ENCODE data around the gene MAP3K9. TPM values are rescaled to one million over a fixed set of nuclear protein-coding genes. Genes with fewer than 3 reads are reported as not detected.
"Not testable (repeated sequence)": the region's sequence is repeated elsewhere in the genome, so short reads cannot be mapped to it uniquely, and the experiment has no call there.

The MAP3K9 gene
- total and polyA plus RNA-seq, 5 donors = 1.4 to 2.5 (median 1.9) TPM

- H3K27ac ChIP-seq (ENCODE audit: low read length) = no peak overlapping the region
- no peaks in the 10 kb centered on the region for H3K27me3 ChIP-seq (ENCODE audit: control insufficient read depth, insufficient read depth)
- 77% methylated on average over 15 of the region's 15 CpGs for WGBS
- H3K4me3 ChIP-seq (ENCODE audit: low read length) = no peak overlapping the region
- intact Hi-C loops (cut with DNase I) = loop anchor here in 1 of 4 donors (10.0 kb wide), 1 partner anchor 64 kb away; the partner anchor contains the start of gene TTC9
- H3K4me1 ChIP-seq (ENCODE audit: control insufficient read depth, insufficient read depth, low read length) = no peaks in the 10 kb centered on the region
- ATAC-seq (no peak), DNase-seq (no peak)
- H3K9me3 ChIP-seq (ENCODE audit: control insufficient read depth, low read length) = no peaks in the 10 kb centered on the region
Measured at GRCh38 chr14:70708717-70709570, 100.4 kb downstream of the MAP3K9 start.

- H3K27ac ChIP-seq (ENCODE audit: low read length) = no peak overlapping the region
- peak; percentile 26 to 70 for ATAC-seq
- no peak for DNase-seq
- no peak overlapping the region for H3K4me3 ChIP-seq (ENCODE audit: low read length)
- intact Hi-C loops (cut with DNase I) = loop anchor here in 1 of 4 donors (10.0 kb wide), 1 partner anchor 63 kb away; the partner anchor contains the start of gene TTC9
- no peaks in the 10 kb centered on the region for H3K9me3 ChIP-seq (ENCODE audit: control insufficient read depth, low read length)
- no peaks in the 10 kb centered on the region for H3K27me3 ChIP-seq (ENCODE audit: control insufficient read depth, insufficient read depth)
- 80% methylated on average over 6 of the region's 6 CpGs for WGBS
- H3K4me1 ChIP-seq (ENCODE audit: control insufficient read depth, insufficient read depth, low read length) = no peaks in the 10 kb centered on the region
Measured at GRCh38 chr14:70707138-70708038, 101.9 kb downstream of the MAP3K9 start.

GRCh38 chr14:70706177-70706576, 103.1 kb downstream of the MAP3K9 start:
- Histone ChIP-seq H3K9me3 (ENCODE audit: control insufficient read depth, low read length) (no peaks in the 10 kb centered on the region), H3K27ac (ENCODE audit: low read length) (no peak overlapping the region), H3K27me3 (ENCODE audit: control insufficient read depth, insufficient read depth) (no peaks in the 10 kb centered on the region), H3K4me3 (ENCODE audit: low read length) (no peak overlapping the region), H3K4me1 (ENCODE audit: control insufficient read depth, insufficient read depth, low read length) (peaks cover 2% of the 10 kb centered on the region)
- DNase-seq (no peak), ATAC-seq (no peak)
- intact Hi-C loops (cut with DNase I) = loop anchor here in 1 of 4 donors (10.0 kb wide), 1 partner anchor 61 kb away; the partner anchor contains the start of gene TTC9

GRCh38 chr14:70704960-70705359, 104.4 kb downstream of the MAP3K9 start:
- H3K9me3 ChIP-seq (ENCODE audit: control insufficient read depth, low read length) = no peaks in the 10 kb centered on the region
- peaks cover 2% of the 10 kb centered on the region for H3K4me1 ChIP-seq (ENCODE audit: control insufficient read depth, insufficient read depth, low read length)
- no peak overlapping the region for H3K27ac ChIP-seq (ENCODE audit: low read length)
- DNase-seq = no peak
- H3K27me3 ChIP-seq (ENCODE audit: control insufficient read depth, insufficient read depth) = no peaks in the 10 kb centered on the region
- ATAC-seq = no peak
- 85% methylated on average over 1 of the region's 1 CpG for WGBS
- intact Hi-C loops (cut with DNase I) = loop anchor here in 1 of 4 donors (10.0 kb wide), 1 partner anchor 60 kb away; the partner anchor contains the start of gene TTC9
- no peak overlapping the region for H3K4me3 ChIP-seq (ENCODE audit: low read length)

DNA sequence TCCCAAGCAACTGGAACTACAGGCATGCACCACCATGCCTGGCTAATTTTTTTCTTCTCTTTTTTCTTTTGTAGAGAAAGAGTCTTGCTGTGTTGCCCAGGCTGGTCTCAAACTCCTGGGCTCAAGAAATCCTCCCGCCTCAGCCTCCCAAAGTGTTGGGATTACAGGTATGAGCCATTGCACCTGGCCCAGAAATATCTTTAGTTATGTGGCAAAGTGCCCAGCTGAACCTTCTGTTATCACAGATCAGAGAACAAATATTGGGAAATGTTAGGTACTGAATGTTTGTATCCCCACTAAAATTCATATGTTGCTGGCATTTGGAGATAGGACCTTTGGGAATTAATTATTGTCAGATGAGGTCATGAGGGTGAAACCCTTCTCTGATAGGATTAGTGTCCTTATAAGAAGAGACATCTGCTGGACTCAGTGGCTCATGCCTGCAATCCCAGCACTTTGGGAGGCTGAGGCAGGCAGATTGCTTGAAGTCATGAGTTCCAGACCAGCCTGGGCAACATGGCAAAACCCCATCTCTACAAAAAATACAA, 105.6 kb downstream of the MAP3K9 start:
- not testable (repeated sequence) for H3K4me3 ChIP-seq (ENCODE audit: low read length); H3K9me3 ChIP-seq (ENCODE audit: control insufficient read depth, low read length); DNase-seq; H3K27me3 ChIP-seq (ENCODE audit: control insufficient read depth, insufficient read depth); H3K27ac ChIP-seq (ENCODE audit: low read length); H3K4me1 ChIP-seq (ENCODE audit: control insufficient read depth, insufficient read depth, low read length); ATAC-seq
- 81% methylated on average over 1 of the region's 1 CpG for WGBS
- intact Hi-C loops (cut with DNase I) = loop anchor here in 1 of 4 donors (10.0 kb wide), 1 partner anchor 59 kb away; the partner anchor contains the start of gene TTC9

GRCh38 chr14:70702161-70702560, 107.2 kb downstream of the MAP3K9 start:
- no peak for ATAC-seq
- WGBS = 53% methylated on average over 3 of the region's 3 CpGs
- no peak overlapping the region for H3K27ac ChIP-seq (ENCODE audit: low read length)
- no peak overlapping the region for H3K4me3 ChIP-seq (ENCODE audit: low read length)
- H3K27me3 ChIP-seq (ENCODE audit: control insufficient read depth, insufficient read depth) = no peaks in the 10 kb centered on the region
- no peaks in the 10 kb centered on the region for H3K9me3 ChIP-seq (ENCODE audit: control insufficient read depth, low read length)
- peaks cover 2% of the 10 kb centered on the region for H3K4me1 ChIP-seq (ENCODE audit: control insufficient read depth, insufficient read depth, low read length)
- intact Hi-C loops (cut with DNase I) = loop anchor here in 1 of 4 donors (10.0 kb wide), 1 partner anchor 57 kb away; the partner anchor contains the start of gene TTC9
- no peak for DNase-seq

DNA sequence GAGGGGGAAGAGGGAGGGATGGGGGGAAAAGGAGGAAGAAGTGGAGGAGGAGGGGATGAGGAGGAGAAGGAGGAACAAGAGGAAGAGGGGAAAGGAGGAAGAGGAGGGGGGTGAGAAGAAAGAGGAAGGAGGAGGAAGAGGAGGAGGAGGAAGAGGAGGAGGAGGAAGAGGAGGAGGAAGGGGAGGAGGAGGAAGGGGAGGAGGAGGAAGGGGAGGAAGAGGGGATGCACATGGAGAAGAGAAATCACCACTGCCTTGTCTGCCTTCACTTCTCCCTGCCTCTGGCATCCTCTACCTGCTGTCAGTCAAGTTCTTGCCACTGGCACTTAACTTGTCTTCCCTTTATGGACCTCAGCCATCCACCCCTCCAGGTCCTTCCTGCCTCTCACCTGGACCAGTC, 107.7 kb downstream of the MAP3K9 start:
- no peaks in the 10 kb centered on the region for H3K27me3 ChIP-seq (ENCODE audit: control insufficient read depth, insufficient read depth)
- intact Hi-C loops (cut with DNase I) = loop anchor here in 1 of 4 donors (10.0 kb wide), 1 partner anchor 57 kb away; the partner anchor contains the start of gene TTC9
- H3K27ac ChIP-seq (ENCODE audit: low read length) = no peak overlapping the region
- H3K4me3 ChIP-seq (ENCODE audit: low read length) = no peak overlapping the region
- ATAC-seq (no peak), DNase-seq (no peak)
- no peaks in the 10 kb centered on the region for H3K9me3 ChIP-seq (ENCODE audit: control insufficient read depth, low read length)
- peaks cover 2% of the 10 kb centered on the region for H3K4me1 ChIP-seq (ENCODE audit: control insufficient read depth, insufficient read depth, low read length)

- ATAC-seq (peak; percentile 72 to 91), DNase-seq (peak; percentile 37 to 66 (median 45))
- Histone ChIP-seq H3K4me3 (ENCODE audit: low read length) (no peak overlapping the region), H3K9me3 (ENCODE audit: control insufficient read depth, low read length) (no peaks in the 10 kb centered on the region), H3K4me1 (ENCODE audit: control insufficient read depth, insufficient read depth, low read length) (peaks cover 2% of the 10 kb centered on the region), H3K27ac (ENCODE audit: low read length) (no peak overlapping the region), H3K27me3 (ENCODE audit: control insufficient read depth, insufficient read depth) (no peaks in the 10 kb centered on the region)
- 58% methylated on average over 4 of the region's 4 CpGs for WGBS
- intact Hi-C loops (cut with DNase I) = loop anchor here in 1 of 4 donors (10.0 kb wide), 1 partner anchor 56 kb away; the partner anchor contains the start of gene TTC9
Measured at GRCh38 chr14:70700955-70701585, 108.2 kb downstream of the MAP3K9 start.

DNA sequence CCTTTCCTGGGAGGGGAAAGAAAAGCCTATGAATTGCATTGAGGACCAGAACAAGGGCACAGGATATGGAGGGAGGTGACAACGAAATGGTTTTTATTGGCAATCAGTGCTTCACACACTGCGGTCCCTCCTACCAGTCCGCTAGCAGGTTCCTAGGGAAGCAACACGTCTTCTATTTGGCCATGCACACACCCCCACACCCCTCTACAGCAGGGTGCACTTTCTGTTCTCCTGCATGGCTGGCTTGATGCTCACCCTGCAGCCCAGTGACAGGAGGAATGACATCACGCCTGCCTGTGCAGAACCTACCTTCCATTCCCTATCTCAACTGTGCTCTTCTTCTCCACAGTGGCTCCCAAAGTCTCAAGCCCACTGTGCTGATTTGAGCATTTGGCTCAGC, 109.7 kb downstream of the MAP3K9 start:
- ATAC-seq = peak in 1 of 2 donors; percentile 25
- intact Hi-C loops (cut with DNase I) = loop anchor here in 1 of 4 donors (10.0 kb wide), 1 partner anchor 55 kb away; the partner anchor contains the start of gene TTC9
- 85% methylated on average over 5 of the region's 5 CpGs for WGBS
- Histone ChIP-seq H3K4me3 (ENCODE audit: low read length) (no peak overlapping the region), H3K27me3 (ENCODE audit: control insufficient read depth, insufficient read depth) (no peaks in the 10 kb centered on the region), H3K4me1 (ENCODE audit: control insufficient read depth, insufficient read depth, low read length) (peaks cover 2% of the 10 kb centered on the region), H3K9me3 (ENCODE audit: control insufficient read depth, low read length) (no peaks in the 10 kb centered on the region), H3K27ac (ENCODE audit: low read length) (no peak overlapping the region)
- no peak for DNase-seq

DNA sequence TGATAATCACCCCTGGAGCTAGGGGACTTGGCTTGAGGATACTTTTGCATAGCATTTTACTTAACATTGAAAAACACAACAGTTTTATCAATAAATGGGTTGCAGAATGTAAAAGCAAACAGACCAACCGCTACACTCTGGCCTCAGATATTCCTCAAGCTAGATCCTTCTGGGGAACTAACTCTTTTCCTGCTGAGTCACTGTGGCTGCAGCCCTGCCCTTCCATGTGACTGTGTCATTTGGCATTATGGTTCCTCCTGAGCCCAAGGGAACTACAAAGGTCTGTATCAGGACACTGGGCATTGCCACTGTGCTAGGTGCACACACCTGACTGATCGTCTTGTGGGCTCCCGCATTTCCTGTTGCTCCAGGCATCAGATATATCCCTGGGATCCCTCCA, 111.0 kb downstream of the MAP3K9 start:
- WGBS = 75% methylated on average over 3 of the region's 3 CpGs
- no peaks in the 10 kb centered on the region for H3K27me3 ChIP-seq (ENCODE audit: control insufficient read depth, insufficient read depth)
- ATAC-seq = peak; percentile 68 to 80
- peaks cover 2% of the 10 kb centered on the region for H3K4me1 ChIP-seq (ENCODE audit: control insufficient read depth, insufficient read depth, low read length)
- intact Hi-C loops (cut with DNase I) = no loop called here
- no peak overlapping the region for H3K4me3 ChIP-seq (ENCODE audit: low read length)
- H3K9me3 ChIP-seq (ENCODE audit: control insufficient read depth, low read length) = no peaks in the 10 kb centered on the region
- DNase-seq = peak in 2 of 3 donors; percentile 26 to 59
- H3K27ac ChIP-seq (ENCODE audit: low read length) = no peak overlapping the region
